ENCODE results near the gene ADPRH.

- no peak for TF ChIP-seq ARNT (IDR thresholded peaks at IDR 0.05)
- TF ChIP-seq CTBP1 (IDR thresholded peaks at IDR 0.05; ENCODE audit: borderline replicate concordance) = no peak
- TF ChIP-seq FOXK2 (IDR thresholded peaks at IDR 0.05) = no peak
- no peak for TF ChIP-seq BHLHE40 (IDR thresholded peaks at IDR 0.05; ENCODE audit: borderline replicate concordance)
- no peak for TF ChIP-seq PKNOX1 (IDR thresholded peaks at IDR 0.05)
- no peak for TF ChIP-seq SUZ12 (IDR thresholded peaks at IDR 0.05)
These were observed 23.4 kb downstream of the ADPRH start for GRCh38 chr3:119602676-119603075.

Measured in HEK293T (cell line).